ENCODE measurements around the gene GADD45A.

GADD45A gene

GRCh38 chr1:67672260-67672803 is 12.7 kb upstream of the GADD45A start:
- DNase-seq, result no peak

DNA sequence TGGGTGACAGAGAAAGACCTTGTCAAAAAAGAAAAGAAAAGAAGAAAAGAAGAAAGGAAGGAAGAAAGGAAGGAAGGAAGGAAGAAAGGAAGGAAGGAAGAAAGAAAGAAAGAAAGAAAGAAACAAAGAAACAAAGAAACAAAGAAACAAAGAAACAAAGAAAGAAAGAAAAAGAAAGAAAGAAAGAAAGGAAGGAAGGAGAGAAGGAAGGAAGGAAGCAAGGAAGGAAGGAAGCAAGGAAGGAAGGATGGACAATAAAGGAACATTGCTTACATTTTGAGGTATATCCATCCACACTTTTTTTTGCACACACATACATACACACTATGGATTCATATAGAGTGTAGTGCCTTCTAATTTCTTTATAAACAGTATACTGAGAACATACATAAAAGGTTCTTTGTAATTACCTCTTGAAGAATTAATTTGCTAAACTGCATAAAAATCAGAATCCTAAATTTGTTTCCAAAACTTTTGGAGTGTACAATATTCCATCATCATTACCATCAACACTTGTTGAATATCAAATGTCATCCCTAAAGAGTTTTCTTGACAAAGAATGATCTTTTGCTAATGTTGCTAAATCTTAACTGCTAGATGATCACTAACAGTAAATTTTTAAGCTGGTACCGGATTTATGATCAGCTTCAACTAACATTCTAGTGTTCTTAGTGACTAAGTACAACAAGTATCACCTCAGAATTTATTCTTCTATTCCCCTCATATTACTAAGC is 11.4 kb upstream of the GADD45A start:
- DNase-seq, result no peak

DNA sequence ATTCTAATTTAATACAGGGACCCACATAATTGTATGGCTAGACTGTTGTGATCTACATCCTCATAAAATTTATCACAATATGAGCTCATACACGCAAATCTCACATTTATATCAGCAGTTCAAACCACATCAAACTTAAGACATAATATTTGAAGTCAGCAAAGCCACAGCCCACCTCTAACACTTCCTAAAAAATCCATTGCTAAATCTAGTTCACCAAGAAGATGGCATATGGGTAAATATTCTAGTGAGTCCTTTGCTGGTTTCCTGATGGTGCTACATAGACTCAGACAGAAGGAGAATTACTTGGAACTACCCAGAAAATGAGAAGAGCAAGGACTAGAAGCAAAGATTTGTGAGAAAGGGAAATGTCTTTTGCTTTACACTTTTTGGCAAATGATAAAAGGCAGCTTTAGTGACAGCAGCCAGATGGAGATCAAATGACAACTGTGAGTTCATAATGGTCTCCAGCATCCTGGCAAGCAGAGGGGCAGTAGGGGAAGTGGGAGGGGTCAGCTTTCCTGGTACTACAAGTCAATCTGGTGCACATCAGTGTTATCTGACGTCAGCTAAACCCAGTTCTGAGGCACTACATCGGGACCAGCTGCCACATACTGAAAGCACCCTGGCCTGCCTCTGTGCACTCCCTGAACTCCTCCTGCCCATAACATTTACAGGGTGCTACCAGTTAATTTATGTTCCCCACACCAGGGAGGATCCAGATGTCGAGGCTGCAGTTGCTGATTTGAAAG is 10.6 kb upstream of the GADD45A start:
- DNase-seq, result peak; percentile 94

DNA sequence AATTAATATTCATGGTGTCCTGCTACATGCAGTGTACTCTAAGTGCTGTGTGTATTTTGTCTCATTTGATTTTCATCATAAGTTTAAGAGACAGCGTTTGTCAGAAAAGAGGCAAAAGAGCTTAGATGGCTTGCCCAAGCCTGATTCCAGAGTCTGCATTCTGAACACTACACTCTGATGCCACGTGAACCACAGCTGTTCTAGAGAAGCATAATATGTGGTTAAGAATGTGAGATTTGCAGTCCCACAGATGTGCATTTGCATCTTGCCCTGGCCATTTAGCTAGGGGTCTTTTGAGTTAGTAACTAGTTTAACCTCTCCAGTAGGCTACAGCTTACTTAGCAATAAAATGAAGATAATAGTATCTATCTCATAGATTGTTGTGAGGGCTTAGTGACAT is 9.2 kb upstream of the GADD45A start:
- no peak for DNase-seq

DNA sequence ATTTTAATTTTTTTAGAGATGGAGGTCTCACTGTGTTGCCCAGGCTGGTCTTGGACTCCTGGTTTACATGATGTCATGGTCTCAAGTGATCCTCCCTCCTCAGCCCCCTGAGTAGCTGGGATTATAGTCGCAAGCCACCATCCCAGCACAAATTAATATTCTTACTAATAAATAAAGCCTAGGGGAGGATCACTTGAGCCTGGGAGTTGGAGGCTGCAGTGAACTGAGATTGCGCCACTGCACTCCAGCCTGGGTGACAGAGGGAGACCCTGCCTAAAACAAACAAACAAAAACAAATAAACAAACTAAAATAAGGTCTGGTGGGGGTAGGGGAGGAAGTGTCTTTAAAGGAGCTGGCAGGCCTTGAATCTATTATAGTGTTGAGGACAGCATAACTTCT is 8.7 kb upstream of the GADD45A start:
- peak; percentile 14 for DNase-seq

DNA sequence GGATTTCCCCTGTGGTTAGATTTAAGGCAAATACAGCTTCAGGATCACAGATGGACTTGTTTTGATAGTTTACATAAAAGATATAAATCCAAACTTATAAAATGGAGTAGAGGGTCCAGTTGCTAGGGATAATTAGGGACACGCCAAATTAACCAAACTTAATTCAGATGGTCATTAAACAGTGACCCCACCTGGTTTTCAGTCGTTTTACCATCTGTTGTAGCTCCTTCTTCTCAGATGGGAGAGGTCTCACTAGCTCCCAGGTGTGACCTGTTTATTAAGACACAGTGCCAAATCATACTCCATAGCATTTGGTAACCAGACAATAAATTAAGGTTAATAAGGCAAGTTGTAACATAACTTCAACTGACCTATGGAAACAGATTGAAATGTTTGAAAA is 8.1 kb upstream of the GADD45A start:
- DNase-seq, result peak; percentile 74

- no peak for DNase-seq
These were observed 7.6 kb upstream of the GADD45A start for GRCh38 chr1:67677408-67677807.

DNA sequence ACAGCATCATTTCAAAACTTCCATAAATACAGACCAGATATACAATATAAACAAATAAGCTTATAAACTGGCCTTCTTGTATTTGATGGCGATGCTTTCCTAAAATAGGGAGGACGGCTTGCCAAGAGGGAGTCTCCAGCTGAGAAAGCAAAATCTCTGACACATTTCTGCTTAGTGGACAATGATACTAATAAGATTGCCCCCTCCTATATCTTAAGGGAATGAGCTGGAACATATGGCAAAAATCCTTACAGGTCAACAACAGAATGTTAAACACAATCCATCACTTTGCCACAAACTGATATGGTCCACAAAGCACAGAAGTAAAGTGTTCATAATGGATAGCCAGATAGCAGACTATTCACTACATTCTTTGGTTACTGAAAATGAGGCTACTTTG is 7.1 kb upstream of the GADD45A start:
- peak; percentile 45 for DNase-seq

DNA sequence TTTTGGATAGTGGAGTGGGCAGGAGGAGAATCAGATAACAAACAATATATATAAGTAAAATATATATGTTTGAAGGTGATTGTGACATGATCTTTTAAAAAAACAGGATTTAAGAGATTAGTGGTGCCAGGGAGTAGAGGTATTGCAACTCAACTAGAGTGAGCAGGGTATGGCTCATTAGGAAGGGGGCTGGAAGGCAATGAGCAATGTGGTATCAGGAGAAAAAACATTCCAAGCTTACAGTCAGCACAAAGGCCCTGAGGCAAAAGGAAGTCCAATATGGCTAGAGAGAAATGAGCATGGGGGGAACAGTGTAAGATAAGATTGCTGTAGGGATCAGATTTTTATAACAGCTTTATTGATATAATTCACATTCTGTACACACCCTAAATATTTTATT is 5.3 kb upstream of the GADD45A start:
- no peak for DNase-seq

DNA sequence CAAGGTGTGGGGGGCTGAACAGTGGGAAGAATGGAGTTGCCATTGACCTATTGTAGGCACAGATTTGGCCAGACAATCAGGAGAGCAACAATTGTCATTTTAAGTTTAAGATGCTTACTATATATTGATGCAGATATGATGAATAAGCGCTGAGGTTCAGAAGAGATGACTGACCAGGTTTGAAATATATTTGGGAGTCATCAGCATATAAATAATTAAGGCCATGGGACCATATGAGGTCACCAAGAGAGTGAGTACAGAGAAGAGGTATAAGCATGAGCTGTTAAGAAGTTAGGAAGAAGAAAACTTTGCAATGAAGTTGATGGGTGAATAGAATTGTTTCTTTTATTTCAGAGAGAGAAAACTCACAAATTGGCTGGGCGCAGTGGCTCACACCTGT is 4.5 kb upstream of the GADD45A start:
- DNase-seq, result no peak

- DNase-seq, result no peak
These were observed 2.3 kb upstream of the GADD45A start for GRCh38 chr1:67682659-67683197.

GRCh38 chr1:67683316-67683715 is 1.7 kb upstream of the GADD45A start:
- DNase-seq, result no peak

- no peak for DNase-seq
These were observed 1.1 kb upstream of the GADD45A start for GRCh38 chr1:67683766-67684525.

GRCh38 chr1:67684526-67685066 is 405 bp upstream of the GADD45A start:
- DNase-seq, result no peak

DNA sequence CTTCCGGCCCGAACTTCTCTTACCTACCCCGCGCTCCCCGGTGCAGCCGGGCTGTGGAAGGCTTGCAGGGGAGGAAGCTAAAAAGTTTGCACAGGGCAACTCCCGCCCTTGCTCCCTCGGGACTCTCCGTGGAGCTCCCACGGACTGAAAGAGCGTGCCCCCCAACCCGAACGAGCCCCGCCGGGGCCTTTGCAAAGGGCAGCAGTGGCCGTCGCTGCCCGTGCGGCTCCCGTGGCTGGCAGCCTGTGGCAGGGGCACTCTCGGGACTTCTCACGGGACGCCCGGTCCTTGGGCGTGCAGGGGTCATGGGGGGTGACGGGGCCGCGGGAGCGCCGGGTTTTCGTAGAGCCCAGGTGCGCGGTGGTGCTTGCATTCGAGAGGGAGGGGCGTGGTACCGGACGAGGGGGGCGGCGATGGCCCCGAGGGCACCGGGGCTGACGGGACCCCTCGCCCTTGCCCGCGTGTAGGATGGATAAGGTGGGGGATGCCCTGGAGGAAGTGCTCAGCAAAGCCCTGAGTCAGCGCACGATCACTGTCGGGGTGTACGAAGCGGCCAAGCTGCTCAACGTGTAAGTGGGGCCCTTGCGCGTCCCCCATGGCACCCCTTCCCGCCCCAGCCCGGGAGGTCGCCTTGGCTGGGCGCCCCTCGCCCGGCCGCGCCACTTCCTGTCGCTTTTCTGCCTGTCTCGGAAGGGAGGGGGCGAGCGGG is 711 bp downstream of the GADD45A start:
- DNase-seq, result no peak

DNA sequence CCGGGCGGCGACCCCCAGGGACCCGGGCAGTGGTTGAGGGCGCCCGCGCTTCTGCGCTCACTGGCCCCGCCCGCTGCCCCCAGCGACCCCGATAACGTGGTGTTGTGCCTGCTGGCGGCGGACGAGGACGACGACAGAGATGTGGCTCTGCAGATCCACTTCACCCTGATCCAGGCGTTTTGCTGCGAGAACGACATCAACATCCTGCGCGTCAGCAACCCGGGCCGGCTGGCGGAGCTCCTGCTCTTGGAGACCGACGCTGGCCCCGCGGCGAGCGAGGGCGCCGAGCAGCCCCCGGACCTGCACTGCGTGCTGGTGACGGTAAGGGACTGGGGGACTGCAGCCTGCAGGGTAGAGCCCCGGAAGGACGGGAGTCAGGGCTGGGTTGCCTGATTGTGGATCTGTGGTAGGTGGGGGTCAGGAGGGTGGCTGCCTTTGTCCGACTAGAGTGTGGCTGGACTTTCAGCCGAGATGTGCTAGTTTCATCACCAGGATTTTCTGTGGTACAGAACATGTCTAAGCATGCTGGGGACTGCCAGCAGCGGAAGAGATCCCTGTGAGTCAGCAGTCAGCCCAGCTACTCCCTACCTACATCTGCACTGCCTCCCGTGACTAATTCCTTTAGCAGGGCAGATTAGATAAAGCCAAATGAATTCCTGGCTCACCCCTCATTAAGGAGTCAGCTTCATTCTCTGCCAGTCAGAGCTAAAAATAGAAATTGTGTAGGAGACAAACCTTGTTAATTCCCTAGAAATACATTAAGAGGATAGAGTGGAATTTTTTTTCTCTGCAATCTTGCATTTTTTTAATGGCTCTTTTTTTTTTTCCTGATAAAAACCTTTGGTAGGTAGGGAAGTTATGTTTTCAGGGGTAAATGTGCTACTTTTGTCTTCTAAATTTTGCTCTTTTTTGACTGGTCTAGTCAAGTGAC is 1.5 kb downstream of the GADD45A start:
- peak; percentile 35 for DNase-seq

GRCh38 chr1:67687198-67687545 is 2.2 kb downstream of the GADD45A start:
- no peak for DNase-seq

DNA sequence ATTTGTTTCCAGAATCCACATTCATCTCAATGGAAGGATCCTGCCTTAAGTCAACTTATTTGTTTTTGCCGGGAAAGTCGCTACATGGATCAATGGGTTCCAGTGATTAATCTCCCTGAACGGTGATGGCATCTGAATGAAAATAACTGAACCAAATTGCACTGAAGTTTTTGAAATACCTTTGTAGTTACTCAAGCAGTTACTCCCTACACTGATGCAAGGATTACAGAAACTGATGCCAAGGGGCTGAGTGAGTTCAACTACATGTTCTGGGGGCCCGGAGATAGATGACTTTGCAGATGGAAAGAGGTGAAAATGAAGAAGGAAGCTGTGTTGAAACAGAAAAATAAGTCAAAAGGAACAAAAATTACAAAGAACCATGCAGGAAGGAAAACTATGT is 2.6 kb downstream of the GADD45A start:
- no peak for DNase-seq

DNA sequence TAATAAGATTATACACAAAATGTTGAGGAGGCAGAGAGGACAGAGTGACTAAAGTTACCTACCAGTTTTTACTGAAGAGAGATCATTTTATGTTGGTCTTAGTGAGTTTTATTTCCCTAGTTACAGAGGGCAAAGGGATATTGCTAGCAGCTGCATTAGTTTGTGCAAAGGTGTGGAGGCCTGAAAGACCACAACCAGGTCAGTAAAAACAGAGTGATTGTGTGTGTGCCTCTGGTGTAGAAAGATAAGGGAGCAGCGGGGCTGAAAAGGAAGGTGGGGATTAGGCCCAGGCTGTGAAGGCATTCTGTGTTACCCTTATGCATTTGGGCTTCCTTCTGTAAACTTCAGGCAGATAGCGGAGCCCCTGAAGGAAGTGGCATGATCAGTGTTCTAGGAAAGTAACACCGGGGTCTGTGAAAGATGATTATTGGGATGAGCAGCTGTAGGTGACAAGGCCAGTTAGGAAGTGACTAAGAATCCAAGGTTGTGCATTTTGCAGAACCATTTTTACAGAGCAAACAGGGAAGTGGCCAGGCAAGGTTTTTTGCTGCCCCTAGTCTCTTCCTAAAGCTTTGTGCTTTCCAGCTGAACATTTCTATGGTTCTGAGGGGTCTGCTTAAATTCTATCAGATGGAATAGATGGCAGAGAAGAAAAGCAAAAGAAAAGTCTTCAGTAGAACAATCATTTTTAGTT is 3.7 kb downstream of the GADD45A start:
- no peak for DNase-seq

- DNase-seq, result no peak
These were observed 4.4 kb downstream of the GADD45A start for GRCh38 chr1:67689267-67690017.

All from NCI-H524 treated with DMSO at 0.1 percent for 48 hours (cell line).